ENCODE measurements around the gene CACNA1A.
A peak's percentile ranks its signal among the peaks of the same experiment; 100 is the strongest.

Gene CACNA1A

DNA sequence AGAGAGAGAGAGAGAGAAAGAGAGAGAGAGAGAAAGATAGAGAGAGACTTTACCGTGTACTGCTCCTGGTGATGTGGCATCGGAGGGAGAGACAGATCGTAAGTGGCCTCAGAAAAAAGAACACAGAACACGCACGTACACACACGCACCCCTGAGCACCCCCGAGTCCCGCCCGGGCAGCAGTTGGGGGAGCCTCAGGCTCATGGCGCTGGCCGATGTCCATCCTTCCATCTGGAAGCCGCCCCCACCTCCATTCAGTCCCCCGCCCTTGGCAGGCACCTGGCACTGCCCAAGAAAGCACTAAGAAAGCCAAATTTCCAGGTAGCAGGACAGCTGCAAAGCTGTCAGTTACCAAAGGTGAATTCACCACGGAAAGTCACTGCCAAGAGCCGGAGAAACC lies 239.1 kb downstream of the CACNA1A start:
- H3K9ac ChIP-seq (ENCODE audit: low read length), result no peak overlapping the region
- no peak overlapping the region for H4K12ac ChIP-seq (ENCODE audit: low read depth, low read length)
- H4K91ac ChIP-seq (ENCODE audit: low read depth, low read length), result no peak overlapping the region
- no peak overlapping the region for H3K4me3 ChIP-seq (ENCODE audit: low read depth, low read length)
- no peak overlapping the region for H2AFZ ChIP-seq (ENCODE audit: insufficient read depth, low read length, poor library complexity)
- H4K8ac ChIP-seq (ENCODE audit: low read depth, low read length), result no peak overlapping the region
- H3K4me1 ChIP-seq (ENCODE audit: control insufficient read depth in 1 of 2, insufficient read depth in 2 of 2, low read length in 2 of 2), result no peaks in the 10 kb centered on the region
- H3K18ac ChIP-seq (ENCODE audit: low read length), result no peak overlapping the region
- no peak overlapping the region for H2BK12ac ChIP-seq (ENCODE audit: low read length)
- H3K79me1 ChIP-seq (ENCODE audit: low read length), result no peaks in the 10 kb centered on the region
- H2AK5ac ChIP-seq (ENCODE audit: low read length), result no peak overlapping the region
- H3K14ac ChIP-seq (ENCODE audit: low read length), result no peak overlapping the region
- H3K27me3 ChIP-seq (ENCODE audit: insufficient read depth, low read length), result no peaks in the 10 kb centered on the region
- H3K4ac ChIP-seq (ENCODE audit: low read depth, low read length), result no peak overlapping the region
- peaks cover 6% of the 10 kb centered on the region for H3K9me3 ChIP-seq (ENCODE audit: insufficient read depth, low read depth, low read length)
- no peak overlapping the region for H3K4me2 ChIP-seq (ENCODE audit: low read length)
- WGBS (ENCODE audit: extremely low coverage, insufficient coverage, insufficient read length), result no CpG with 5 or more reads among the region's 15 CpGs
- no peaks in the 10 kb centered on the region for H3K79me2 ChIP-seq (ENCODE audit: control insufficient read depth, insufficient read depth, low read length, poor library complexity)
- no peaks in the 10 kb centered on the region for H3K36me3 ChIP-seq (ENCODE audit: control insufficient read depth in 1 of 2, insufficient read depth in 2 of 2, low read length in 2 of 2)
- no peak overlapping the region for H3K23ac ChIP-seq (ENCODE audit: low read length)
- H2BK5ac ChIP-seq (ENCODE audit: low read depth, low read length, poor library complexity), result no peak overlapping the region
- DNase-seq, result no peak
- H2BK120ac ChIP-seq (ENCODE audit: insufficient read depth, low read length, poor library complexity), result no peak overlapping the region
- H3K27ac ChIP-seq (ENCODE audit: low read depth, low read length), result no peak overlapping the region

DNA sequence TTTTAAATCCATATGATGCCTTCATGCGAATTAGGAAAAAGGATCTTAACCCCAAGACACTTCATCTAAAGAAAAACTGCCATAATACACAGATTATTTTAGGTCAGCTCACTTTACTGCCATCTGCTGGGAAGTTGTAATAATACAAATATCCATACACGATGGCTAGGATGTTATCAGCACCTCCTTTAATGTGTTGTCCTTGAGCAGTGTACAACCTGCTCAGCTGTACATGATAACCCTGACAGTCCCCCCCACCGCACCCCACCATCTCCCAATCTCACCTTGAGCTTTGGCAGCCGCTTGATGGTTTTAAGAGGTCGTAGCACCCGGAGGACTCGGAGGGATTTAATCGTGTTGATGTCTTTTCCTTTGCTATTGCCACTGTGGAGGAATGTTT lies 243.8 kb downstream of the CACNA1A start:
- Histone ChIP-seq H2AFZ (ENCODE audit: insufficient read depth, low read length, poor library complexity) (no peak overlapping the region), H3K36me3 (ENCODE audit: control insufficient read depth in 1 of 2, insufficient read depth in 2 of 2, low read length in 2 of 2) (no peaks in the 10 kb centered on the region), H3K9ac (ENCODE audit: low read length) (no peak overlapping the region), H3K27ac (ENCODE audit: low read depth, low read length) (no peak overlapping the region), H3K79me1 (ENCODE audit: low read length) (no peaks in the 10 kb centered on the region), H3K27me3 (ENCODE audit: insufficient read depth, low read length) (no peaks in the 10 kb centered on the region), H3K79me2 (ENCODE audit: control insufficient read depth, insufficient read depth, low read length, poor library complexity) (no peaks in the 10 kb centered on the region), H3K4me3 (ENCODE audit: low read depth, low read length) (no peak overlapping the region), H3K23ac (ENCODE audit: low read length) (no peak overlapping the region), H4K8ac (ENCODE audit: low read depth, low read length) (no peak overlapping the region), H3K4ac (ENCODE audit: low read depth, low read length) (no peak overlapping the region), H3K9me3 (ENCODE audit: insufficient read depth, low read depth, low read length) (no peaks in the 10 kb centered on the region), H4K12ac (ENCODE audit: low read depth, low read length) (no peak overlapping the region), H3K4me1 (ENCODE audit: control insufficient read depth in 1 of 2, insufficient read depth in 2 of 2, low read length in 2 of 2) (peaks cover 3 to 4% of the 10 kb centered on the region in 2 experiments), H3K18ac (ENCODE audit: low read length) (no peak overlapping the region), H2BK12ac (ENCODE audit: low read length) (no peak overlapping the region), H2BK5ac (ENCODE audit: low read depth, low read length, poor library complexity) (no peak overlapping the region), H2AK5ac (ENCODE audit: low read length) (no peak overlapping the region), H3K14ac (ENCODE audit: low read length) (no peak overlapping the region), H3K4me2 (ENCODE audit: low read length) (no peak overlapping the region), H2BK120ac (ENCODE audit: insufficient read depth, low read length, poor library complexity) (no peak overlapping the region), H4K91ac (ENCODE audit: low read depth, low read length) (no peak overlapping the region)
- peak in 1 of 2 donors; percentile 82 for DNase-seq
- WGBS (ENCODE audit: extremely low coverage, insufficient coverage, insufficient read length), result no CpG with 5 or more reads among the region's 8 CpGs

DNA sequence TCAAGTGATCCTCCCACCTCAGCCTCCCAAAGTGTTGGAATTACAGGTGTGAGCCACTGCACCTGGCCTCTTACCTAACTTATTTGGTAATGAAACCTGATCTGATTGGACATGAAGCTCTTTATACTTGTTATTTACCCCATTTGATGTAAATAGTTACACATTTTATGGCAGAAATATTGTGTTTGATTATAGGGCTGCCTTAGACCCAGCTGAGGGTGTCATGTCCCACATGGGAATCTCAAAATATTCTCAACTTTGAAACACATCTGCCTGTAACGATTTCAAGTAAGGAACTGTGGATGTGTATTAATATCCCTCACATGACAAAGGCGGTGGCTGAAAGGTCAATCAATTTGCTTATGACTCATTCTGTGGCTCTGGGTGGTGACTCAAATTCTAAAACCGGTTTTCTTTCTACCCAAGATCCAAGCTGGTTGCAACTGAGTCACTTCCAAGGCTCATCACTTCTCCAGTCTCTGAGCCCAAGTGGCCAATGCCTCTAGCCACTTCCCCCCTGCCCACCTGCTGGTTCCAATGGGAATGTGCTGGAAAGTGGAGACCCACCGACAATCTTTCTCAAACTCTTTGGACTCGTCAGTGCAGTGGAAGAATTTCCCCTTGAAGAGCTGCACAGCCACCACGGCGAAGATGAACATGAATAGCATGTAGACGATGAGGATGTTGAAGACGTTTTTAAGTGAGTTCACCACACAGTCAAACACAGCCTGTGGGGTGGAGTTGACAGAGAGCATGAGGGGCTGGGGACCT lies 245.2 kb downstream of the CACNA1A start:
- Histone ChIP-seq H2BK12ac (ENCODE audit: low read length) (no peak overlapping the region), H3K9ac (ENCODE audit: low read length) (no peak overlapping the region), H3K23ac (ENCODE audit: low read length) (no peak overlapping the region), H3K79me1 (ENCODE audit: low read length) (no peaks in the 10 kb centered on the region), H3K27ac (ENCODE audit: low read depth, low read length) (no peak overlapping the region), H3K79me2 (ENCODE audit: control insufficient read depth, insufficient read depth, low read length, poor library complexity) (no peaks in the 10 kb centered on the region), H3K36me3 (ENCODE audit: control insufficient read depth in 1 of 2, insufficient read depth in 2 of 2, low read length in 2 of 2) (no peaks in the 10 kb centered on the region), H2AFZ (ENCODE audit: insufficient read depth, low read length, poor library complexity) (no peak overlapping the region), H3K4ac (ENCODE audit: low read depth, low read length) (no peak overlapping the region), H4K12ac (ENCODE audit: low read depth, low read length) (no peak overlapping the region), H3K4me1 (ENCODE audit: control insufficient read depth in 1 of 2, insufficient read depth in 2 of 2, low read length in 2 of 2) (peaks cover 3 to 4% of the 10 kb centered on the region in 2 experiments), H3K18ac (ENCODE audit: low read length) (no peak overlapping the region), H2BK5ac (ENCODE audit: low read depth, low read length, poor library complexity) (no peak overlapping the region), H4K91ac (ENCODE audit: low read depth, low read length) (no peak overlapping the region), H3K27me3 (ENCODE audit: insufficient read depth, low read length) (no peaks in the 10 kb centered on the region), H3K4me3 (ENCODE audit: low read depth, low read length) (no peak overlapping the region), H2BK120ac (ENCODE audit: insufficient read depth, low read length, poor library complexity) (no peak overlapping the region), H4K8ac (ENCODE audit: low read depth, low read length) (no peak overlapping the region), H3K4me2 (ENCODE audit: low read length) (no peak overlapping the region), H2AK5ac (ENCODE audit: low read length) (no peak overlapping the region), H3K14ac (ENCODE audit: low read length) (no peak overlapping the region), H3K9me3 (ENCODE audit: insufficient read depth, low read depth, low read length) (no peaks in the 10 kb centered on the region)
- no CpG with 5 or more reads among the region's 9 CpGs for WGBS (ENCODE audit: extremely low coverage, insufficient coverage, insufficient read length)
- peak; percentile 83 to 93 for DNase-seq

DNA sequence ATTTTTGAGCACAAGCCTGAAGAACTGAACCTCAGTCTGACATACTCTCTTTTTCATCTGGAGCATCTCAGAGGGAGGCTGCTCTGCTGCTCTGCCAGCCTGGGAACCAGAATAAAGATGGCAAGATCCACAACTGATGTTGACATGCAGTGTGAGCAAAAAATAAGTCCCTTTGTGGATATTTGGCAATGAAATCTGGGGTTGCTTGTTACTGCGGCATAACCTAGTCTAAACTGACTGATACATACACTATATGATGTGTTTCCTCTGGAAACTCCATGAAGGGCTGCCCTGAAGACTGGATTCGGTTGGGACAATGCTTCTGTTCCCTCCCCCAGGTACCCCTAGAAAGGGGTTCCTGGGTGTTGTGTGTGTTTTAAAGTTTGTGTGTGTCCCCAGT lies 249.4 kb downstream of the CACNA1A start:
- no peak overlapping the region for H2AK5ac ChIP-seq (ENCODE audit: low read length)

More for the DNA sequence above, 249.4 kb downstream of the CACNA1A start:
- Histone ChIP-seq H2BK5ac (ENCODE audit: low read depth, low read length, poor library complexity) (no peak overlapping the region), H3K18ac (ENCODE audit: low read length) (no peak overlapping the region), H2AFZ (ENCODE audit: insufficient read depth, low read length, poor library complexity) (no peak overlapping the region), H2BK120ac (ENCODE audit: insufficient read depth, low read length, poor library complexity) (no peak overlapping the region), H3K4ac (ENCODE audit: low read depth, low read length) (no peak overlapping the region), H3K4me2 (ENCODE audit: low read length) (no peak overlapping the region), H3K27me3 (ENCODE audit: insufficient read depth, low read length) (no peaks in the 10 kb centered on the region), H3K79me2 (ENCODE audit: control insufficient read depth, insufficient read depth, low read length, poor library complexity) (no peaks in the 10 kb centered on the region), H3K4me3 (ENCODE audit: low read depth, low read length) (no peak overlapping the region), H4K91ac (ENCODE audit: low read depth, low read length) (no peak overlapping the region), H3K23ac (ENCODE audit: low read length) (no peak overlapping the region), H4K8ac (ENCODE audit: low read depth, low read length) (no peak overlapping the region), H4K12ac (ENCODE audit: low read depth, low read length) (no peak overlapping the region), H3K4me1 (ENCODE audit: control insufficient read depth in 1 of 2, insufficient read depth in 2 of 2, low read length in 2 of 2) (peaks cover 3 to 4% of the 10 kb centered on the region in 2 experiments), H3K79me1 (ENCODE audit: low read length) (no peaks in the 10 kb centered on the region), H3K9ac (ENCODE audit: low read length) (no peak overlapping the region), H3K14ac (ENCODE audit: low read length) (no peak overlapping the region), H3K36me3 (ENCODE audit: control insufficient read depth in 1 of 2, insufficient read depth in 2 of 2, low read length in 2 of 2) (no peaks in the 10 kb centered on the region), H2BK12ac (ENCODE audit: low read length) (no peak overlapping the region), H3K9me3 (ENCODE audit: insufficient read depth, low read depth, low read length) (peaks cover 2% of the 10 kb centered on the region), H3K27ac (ENCODE audit: low read depth, low read length) (no peak overlapping the region)
- no peak for DNase-seq
- WGBS (ENCODE audit: extremely low coverage, insufficient coverage, insufficient read length), result no CpG with 5 or more reads among the region's 2 CpGs

Data from trophoblast cell (in vitro differentiated cells and primary cell).